Measurements from ENCODE around the gene DMRTB1. TPM values are rescaled to one million over a fixed set of nuclear protein-coding genes. Genes with fewer than 3 reads are reported as not detected.
A peak's percentile ranks its signal among the peaks of the same experiment; 100 is the strongest.

Gene DMRTB1
- total RNA-seq, 1 experiment from 2014 or later: not detected

GRCh38 chr1:53470155-53470554 is 11.0 kb downstream of the DMRTB1 start:
- RAD21 ChIA-PET (ENCODE audit: low non-redundant PET in 1 of 2, low total read pairs in 2 of 2, uncharacterized antibody in 2 of 2, unreplicated experiment in 2 of 2): no interaction called here
- Histone ChIP-seq H4K20me1 (ENCODE audit: insufficient read depth) (no peaks in the 10 kb centered on the region), H3K9me2 (ENCODE audit: insufficient read depth) (no peaks in the 10 kb centered on the region), H2AFZ (ENCODE audit: low read depth, low read length, poor library complexity, severe bottlenecking) (peak overlapping the region; percentile 87), H3K4me3 (replicated peaks in 1 of 2; ENCODE audit: low read depth in 1 of 2, low read length in 2 of 2) (no peak overlapping the region), H3K4me1 (ENCODE audit: control insufficient read depth in 1 of 2, insufficient read depth in 2 of 2, low read length in 2 of 2) (peaks cover 3 to 16% of the 10 kb centered on the region in 2 experiments; a peak in 3 of 4 replicates), H3K9me3 (ENCODE audit: control insufficient read depth in 1 of 2, insufficient read depth in 1 of 2, low read depth in 1 of 2, low read length in 2 of 2) (no peaks in the 10 kb centered on the region), H3K27me3 (ENCODE audit: insufficient read depth, low read length) (no peaks in the 10 kb centered on the region), H3K36me3 (ENCODE audit: control insufficient read depth in 1 of 2, insufficient read depth in 2 of 2, low read length in 2 of 2) (no peaks in the 10 kb centered on the region), H3K4me2 (ENCODE audit: low read length) (peak overlapping the region; percentile 29; the same call in 1 of the 2 replicates), H3K79me2 (ENCODE audit: insufficient read depth, low read length) (no peaks in the 10 kb centered on the region), H3K27ac (ENCODE audit: low read depth, low read length) (no peak overlapping the region), H3K9ac (ENCODE audit: low read length) (no peak overlapping the region)
- POLR2A ChIA-PET: no interaction called here
- CTCF ChIA-PET: no interaction called here
- no TSS peak for BruUV-seq (replicated peaks)
- TF ChIP-seq EGR1 (IDR thresholded peaks at IDR 0.05; ENCODE audit: low read depth) (no peak), ELF1 (IDR thresholded peaks at IDR 0.05; ENCODE audit: borderline replicate concordance, low read depth) (no peak), EZH2phosphoT487 (IDR thresholded peaks at IDR 0.05; ENCODE audit: borderline replicate concordance) (no peak), TCF7L2 (IDR thresholded peaks at IDR 0.05; ENCODE audit: borderline replicate concordance, extremely low read depth, insufficient read depth, insufficient read length) (no peak), ZFX (IDR thresholded peaks at IDR 0.05) (no peak), POLR2AphosphoS5 (IDR thresholded peaks at IDR 0.05; ENCODE audit: low read depth, low read length) (no peak), RAD21 (IDR thresholded peaks at IDR 0.05; ENCODE audit: low read depth) (peak; percentile 57), YY1 (IDR thresholded peaks at IDR 0.05; ENCODE audit: extremely low read depth, insufficient replicate concordance, low read depth, low read length) (peak; percentile 40), JUND (IDR thresholded peaks at IDR 0.05) (no peak), ZNF274 (IDR thresholded peaks at IDR 0.05; ENCODE audit: low read depth, low read length) (no peak), SP1 (IDR thresholded peaks at IDR 0.05; ENCODE audit: low read depth) (no peak), SRF (IDR thresholded peaks at IDR 0.05; ENCODE audit: low read depth) (no peak), FOSL1 (IDR thresholded peaks at IDR 0.05; ENCODE audit: low read depth) (no peak), SIN3A (IDR thresholded peaks at IDR 0.05; ENCODE audit: low read depth) (no peak), CTCF (IDR thresholded peaks at IDR 0.05 in 2 of 3, conservative IDR thresholded peaks at IDR 0.05 in 1 of 3; ENCODE audit: borderline replicate concordance in 1 of 3, insufficient read depth in 1 of 3, low read depth in 2 of 3, low read length in 2 of 3) (peak; percentile 84 to 98 (median 98)), CEBPB (IDR thresholded peaks at IDR 0.05; ENCODE audit: low read depth) (no peak)
- TF ChIP-seq, protein P1, sequence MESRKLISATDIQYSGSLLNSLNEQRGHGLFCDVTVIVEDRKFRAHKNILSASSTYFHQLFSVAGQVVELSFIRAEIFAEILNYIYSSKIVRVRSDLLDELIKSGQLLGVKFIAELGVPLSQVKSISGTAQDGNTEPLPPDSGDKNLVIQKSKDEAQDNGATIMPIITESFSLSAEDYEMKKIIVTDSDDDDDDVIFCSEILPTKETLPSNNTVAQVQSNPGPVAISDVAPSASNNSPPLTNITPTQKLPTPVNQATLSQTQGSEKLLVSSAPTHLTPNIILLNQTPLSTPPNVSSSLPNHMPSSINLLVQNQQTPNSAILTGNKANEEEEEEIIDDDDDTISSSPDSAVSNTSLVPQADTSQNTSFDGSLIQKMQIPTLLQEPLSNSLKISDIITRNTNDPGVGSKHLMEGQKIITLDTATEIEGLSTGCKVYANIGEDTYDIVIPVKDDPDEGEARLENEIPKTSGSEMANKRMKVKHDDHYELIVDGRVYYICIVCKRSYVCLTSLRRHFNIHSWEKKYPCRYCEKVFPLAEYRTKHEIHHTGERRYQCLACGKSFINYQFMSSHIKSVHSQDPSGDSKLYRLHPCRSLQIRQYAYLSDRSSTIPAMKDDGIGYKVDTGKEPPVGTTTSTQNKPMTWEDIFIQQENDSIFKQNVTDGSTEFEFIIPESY (IDR thresholded peaks at IDR 0.05; ENCODE audit: extremely low read depth, insufficient replicate concordance, low read length): peak; percentile 40
- ATAC-seq (peak; percentile 98), DNase-seq (ENCODE audit: low read depth, low spot score) (peak; percentile 72)
- intact Hi-C loops (cut with micrococcal nuclease): no loop called here
